ENCODE data around the gene NFIA.

NFIA gene

DNA sequence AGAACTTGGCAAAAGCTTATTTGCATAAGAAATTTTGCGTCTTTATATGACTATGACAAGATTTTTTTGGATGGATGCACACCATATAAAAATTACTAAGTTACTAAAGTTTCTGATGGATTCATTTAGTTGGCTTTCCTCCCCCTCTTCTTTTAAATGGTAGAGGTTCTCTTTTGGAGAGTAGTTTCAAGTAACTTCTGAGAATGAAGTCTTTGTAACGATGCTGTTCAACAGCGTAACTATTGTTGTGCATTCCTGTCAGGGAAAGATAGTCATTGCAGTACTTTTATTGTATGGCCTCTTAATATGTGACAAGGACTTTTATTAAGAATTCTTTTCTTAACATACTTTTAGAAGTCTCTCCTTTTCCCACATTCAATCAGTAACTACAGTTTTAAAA is 16.0 kb downstream of the NFIA start:
- H3K27me3 ChIP-seq (ENCODE audit: control insufficient read depth, insufficient read depth, low read length), result no peaks in the 10 kb centered on the region
- H3K4me2 ChIP-seq (ENCODE audit: low read length), result no peak overlapping the region
- no peak overlapping the region for H3K9ac ChIP-seq (ENCODE audit: low read depth, low read length)
- peaks cover 44% of the 10 kb centered on the region for H3K4me1 ChIP-seq (ENCODE audit: control insufficient read depth, insufficient read depth, low read length)
- no peak overlapping the region for H3K4me3 ChIP-seq (ENCODE audit: low read length)
- no peaks in the 10 kb centered on the region for H3K9me3 ChIP-seq (replicated peaks; ENCODE audit: low read length)
- no peaks in the 10 kb centered on the region for H3K36me3 ChIP-seq (ENCODE audit: insufficient read depth, low read length)

DNA sequence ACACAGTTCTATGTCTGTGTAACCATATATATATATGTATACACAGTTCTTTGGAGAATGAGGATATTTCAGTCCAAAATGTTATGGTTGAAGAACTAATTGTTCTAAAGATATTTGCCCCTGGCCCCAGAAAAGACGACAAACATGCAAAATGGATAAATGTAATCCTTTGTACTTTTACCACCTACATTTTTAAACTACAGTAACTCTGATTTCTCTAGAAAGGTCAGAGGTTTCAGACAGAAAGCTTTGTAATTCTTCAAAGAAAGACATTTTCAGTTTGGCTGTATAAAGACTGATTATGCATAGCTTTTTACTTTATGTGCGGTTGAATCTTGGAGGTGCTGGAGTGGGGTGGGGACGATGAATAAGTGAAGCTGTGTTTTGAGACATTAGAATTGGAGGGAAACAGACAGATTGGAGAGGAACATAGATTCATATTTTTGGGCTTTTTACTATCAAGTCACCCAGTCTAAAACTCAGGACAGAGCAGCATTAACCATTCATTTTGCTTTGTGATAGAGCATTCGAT is 16.6 kb downstream of the NFIA start:
- no peak overlapping the region for H3K4me2 ChIP-seq (ENCODE audit: low read length)
- peaks cover 38% of the 10 kb centered on the region for H3K4me1 ChIP-seq (ENCODE audit: control insufficient read depth, insufficient read depth, low read length)
- no peak overlapping the region for H3K4me3 ChIP-seq (ENCODE audit: low read length)
- H3K9me3 ChIP-seq (replicated peaks; ENCODE audit: low read length), result no peaks in the 10 kb centered on the region
- H3K27me3 ChIP-seq (ENCODE audit: control insufficient read depth, insufficient read depth, low read length), result no peaks in the 10 kb centered on the region
- no peak overlapping the region for H3K9ac ChIP-seq (ENCODE audit: low read depth, low read length)
- H3K36me3 ChIP-seq (ENCODE audit: insufficient read depth, low read length), result no peaks in the 10 kb centered on the region

DNA sequence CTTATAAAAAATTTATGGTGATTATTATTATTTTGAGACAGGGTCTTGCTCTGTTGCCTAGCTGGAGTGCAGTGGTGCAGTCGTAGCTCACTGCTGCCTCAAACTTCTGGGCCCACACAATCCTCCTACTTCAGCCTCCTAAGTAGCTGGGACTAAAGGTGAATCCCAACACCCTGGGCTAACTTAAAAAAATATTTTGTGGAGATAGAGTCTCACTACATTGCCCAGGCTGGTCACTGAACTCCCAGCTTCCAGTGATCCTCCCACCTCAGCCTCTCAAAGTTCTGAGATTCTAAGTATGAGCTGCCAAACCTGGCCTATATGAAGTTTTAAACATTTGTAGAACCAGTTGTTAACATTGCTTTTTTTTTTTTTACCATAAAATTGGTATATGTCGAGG is 18.2 kb downstream of the NFIA start:
- no peak overlapping the region for H3K4me2 ChIP-seq (ENCODE audit: low read length)

DNA sequence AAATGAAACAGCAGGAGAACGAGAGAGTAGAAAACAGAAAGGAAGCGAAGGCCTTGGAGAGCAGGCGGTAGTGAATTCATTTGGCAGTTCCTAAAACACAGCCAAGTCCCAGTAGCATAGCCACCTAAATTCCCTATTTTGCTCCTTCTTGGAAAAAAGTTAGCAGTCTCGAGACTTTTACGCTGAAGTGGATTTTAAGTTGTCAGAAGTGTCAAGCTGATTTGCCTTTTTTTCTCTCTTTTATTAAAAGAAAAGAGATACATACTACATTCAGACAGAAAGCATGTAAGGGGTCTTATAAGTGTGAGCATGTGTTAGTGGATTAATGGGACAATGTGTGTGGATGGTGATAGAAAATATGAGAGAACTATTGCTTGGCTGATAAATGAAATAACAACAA is 19.2 kb downstream of the NFIA start:
- peak overlapping the region; percentile 79 for H3K9ac ChIP-seq (ENCODE audit: low read depth, low read length)
- no peaks in the 10 kb centered on the region for H3K27me3 ChIP-seq (ENCODE audit: control insufficient read depth, insufficient read depth, low read length)
- H3K4me2 ChIP-seq (ENCODE audit: low read length), result peak overlapping the region; percentile 80
- H3K36me3 ChIP-seq (ENCODE audit: insufficient read depth, low read length), result no peaks in the 10 kb centered on the region
- peaks cover 23% of the 10 kb centered on the region for H3K4me1 ChIP-seq (ENCODE audit: control insufficient read depth, insufficient read depth, low read length)
- H3K4me3 ChIP-seq (ENCODE audit: low read length), result peak overlapping the region; percentile 44
- H3K9me3 ChIP-seq (replicated peaks; ENCODE audit: low read length), result no peaks in the 10 kb centered on the region

More for the DNA sequence above, 18.2 kb downstream of the NFIA start:
- Histone ChIP-seq H3K36me3 (ENCODE audit: insufficient read depth, low read length) (no peaks in the 10 kb centered on the region), H3K4me1 (ENCODE audit: control insufficient read depth, insufficient read depth, low read length) (peaks cover 23% of the 10 kb centered on the region), H3K4me3 (ENCODE audit: low read length) (no peak overlapping the region), H3K9me3 (replicated peaks; ENCODE audit: low read length) (no peaks in the 10 kb centered on the region), H3K9ac (ENCODE audit: low read depth, low read length) (no peak overlapping the region), H3K27me3 (ENCODE audit: control insufficient read depth, insufficient read depth, low read length) (no peaks in the 10 kb centered on the region)

DNA sequence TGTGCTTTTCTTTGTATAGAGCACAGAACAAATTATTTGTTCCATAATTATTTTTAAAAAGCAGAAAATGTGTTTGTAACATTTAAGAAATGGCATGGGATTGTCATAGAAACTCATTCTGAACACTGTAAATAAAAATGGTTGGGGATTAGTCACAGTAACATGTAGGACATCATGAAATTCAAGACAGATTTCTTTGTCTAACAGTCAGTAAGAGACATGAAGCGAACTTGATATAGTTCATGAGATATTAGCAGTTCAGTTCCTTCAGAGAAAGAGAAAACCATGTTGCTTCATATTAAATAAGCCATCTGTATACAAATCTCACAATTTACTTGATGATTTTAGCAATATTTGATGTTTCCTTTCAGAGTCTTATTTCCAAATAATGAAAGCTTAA is 19.7 kb downstream of the NFIA start:
- no peaks in the 10 kb centered on the region for H3K9me3 ChIP-seq (replicated peaks; ENCODE audit: low read length)
- H3K27me3 ChIP-seq (ENCODE audit: control insufficient read depth, insufficient read depth, low read length), result no peaks in the 10 kb centered on the region
- peaks cover 21% of the 10 kb centered on the region for H3K4me1 ChIP-seq (ENCODE audit: control insufficient read depth, insufficient read depth, low read length)
- H3K4me2 ChIP-seq (ENCODE audit: low read length), result peak overlapping the region; percentile 80
- peak overlapping the region; percentile 79 for H3K9ac ChIP-seq (ENCODE audit: low read depth, low read length)
- no peaks in the 10 kb centered on the region for H3K36me3 ChIP-seq (ENCODE audit: insufficient read depth, low read length)
- peak overlapping the region; percentile 44 for H3K4me3 ChIP-seq (ENCODE audit: low read length)

DNA sequence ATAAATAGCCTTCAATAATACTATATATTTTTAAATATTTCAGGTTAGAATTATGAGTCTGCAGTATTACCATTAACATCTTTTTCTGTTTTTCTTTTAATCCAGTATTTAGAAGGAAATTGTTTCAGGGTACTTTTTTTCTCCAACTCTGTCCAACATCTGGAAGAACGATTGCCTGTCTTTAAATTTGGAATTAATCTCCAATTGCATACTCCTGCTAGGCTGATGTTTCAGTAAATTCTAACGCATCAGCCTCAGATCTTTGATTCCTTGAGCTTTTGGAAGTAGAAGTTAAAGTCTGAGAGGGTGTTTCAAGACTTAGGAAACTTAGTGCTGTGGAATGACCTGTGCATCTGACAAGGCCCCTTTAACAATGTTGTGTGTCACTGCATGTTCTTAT is 20.3 kb downstream of the NFIA start:
- Histone ChIP-seq H3K36me3 (ENCODE audit: insufficient read depth, low read length) (no peaks in the 10 kb centered on the region), H3K4me3 (ENCODE audit: low read length) (no peak overlapping the region), H3K4me2 (ENCODE audit: low read length) (no peak overlapping the region), H3K4me1 (ENCODE audit: control insufficient read depth, insufficient read depth, low read length) (peaks cover 15% of the 10 kb centered on the region), H3K9me3 (replicated peaks; ENCODE audit: low read length) (no peaks in the 10 kb centered on the region), H3K27me3 (ENCODE audit: control insufficient read depth, insufficient read depth, low read length) (no peaks in the 10 kb centered on the region), H3K9ac (ENCODE audit: low read depth, low read length) (no peak overlapping the region)

DNA sequence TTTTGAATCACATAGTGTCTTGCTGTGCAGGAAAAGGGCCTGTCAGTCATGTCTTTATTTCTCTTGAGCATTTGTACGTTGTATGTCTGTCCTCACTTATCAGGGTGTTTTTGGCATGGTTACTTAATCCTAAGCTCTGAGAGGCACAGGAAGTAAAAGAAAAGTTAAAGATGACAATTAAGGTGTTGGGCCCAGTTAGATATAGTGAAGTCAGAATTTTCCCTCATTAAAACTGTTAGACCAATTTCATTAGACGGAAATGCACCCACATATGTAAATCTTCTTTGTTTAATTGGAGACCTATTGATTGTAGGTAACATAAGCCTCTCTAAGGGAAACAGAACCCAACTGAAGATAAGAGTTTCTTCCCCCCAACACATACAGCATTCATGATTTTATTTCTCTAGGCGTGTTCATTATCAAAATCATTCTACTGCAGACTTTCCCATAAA is 21.9 kb downstream of the NFIA start:
- Histone ChIP-seq H3K36me3 (ENCODE audit: insufficient read depth, low read length) (no peaks in the 10 kb centered on the region), H3K9ac (ENCODE audit: low read depth, low read length) (no peak overlapping the region), H3K9me3 (replicated peaks; ENCODE audit: low read length) (no peaks in the 10 kb centered on the region), H3K4me3 (ENCODE audit: low read length) (no peak overlapping the region), H3K4me2 (ENCODE audit: low read length) (no peak overlapping the region), H3K4me1 (ENCODE audit: control insufficient read depth, insufficient read depth, low read length) (peaks cover 11% of the 10 kb centered on the region), H3K27me3 (ENCODE audit: control insufficient read depth, insufficient read depth, low read length) (no peaks in the 10 kb centered on the region)

DNA sequence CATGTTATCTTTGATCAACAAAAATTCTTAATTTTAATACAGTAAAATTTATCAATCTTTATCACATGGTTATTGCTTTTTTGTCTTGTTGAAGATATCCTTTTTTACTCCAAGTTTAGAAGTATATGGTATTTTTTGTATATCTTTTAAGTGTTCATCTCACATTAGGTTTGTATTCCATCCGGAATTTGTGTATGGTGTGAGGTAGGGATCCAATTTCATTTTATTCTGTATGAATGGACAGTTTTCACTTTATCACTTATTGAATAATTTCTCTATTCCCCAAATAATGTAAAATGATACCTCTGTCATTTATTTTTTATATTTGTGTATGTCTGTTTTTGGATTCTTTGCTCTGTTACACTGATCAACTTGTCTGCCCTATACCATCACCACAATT is 25.3 kb downstream of the NFIA start:
- no peak overlapping the region for H3K4me3 ChIP-seq (ENCODE audit: low read length)
- no peak overlapping the region for H3K4me2 ChIP-seq (ENCODE audit: low read length)
- no peaks in the 10 kb centered on the region for H3K4me1 ChIP-seq (ENCODE audit: control insufficient read depth, insufficient read depth, low read length)

DNA sequence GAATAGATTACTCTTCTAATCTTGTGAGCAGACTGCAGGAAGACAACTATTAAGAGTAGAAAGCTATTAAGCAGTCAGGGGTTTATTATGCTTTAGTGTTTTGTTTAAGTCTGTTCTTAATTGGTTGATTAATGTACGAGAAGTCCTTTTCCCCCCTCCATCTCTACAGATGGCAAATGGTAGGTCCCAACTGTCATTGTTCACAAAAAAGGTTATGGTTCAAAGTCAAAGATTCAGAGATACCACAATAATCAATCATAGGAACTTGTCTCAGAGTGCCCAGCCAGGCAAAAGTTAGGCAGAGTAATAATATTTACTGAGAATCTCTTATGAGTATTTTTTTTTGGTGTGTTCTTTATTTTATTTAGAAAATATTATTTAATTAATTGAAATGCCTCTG is 26.8 kb downstream of the NFIA start:
- H3K4me2 ChIP-seq (ENCODE audit: low read length), result no peak overlapping the region
- H3K4me1 ChIP-seq (ENCODE audit: control insufficient read depth, insufficient read depth, low read length), result no peaks in the 10 kb centered on the region
- no peaks in the 10 kb centered on the region for H3K36me3 ChIP-seq (ENCODE audit: insufficient read depth, low read length)
- H3K9ac ChIP-seq (ENCODE audit: low read depth, low read length), result no peak overlapping the region
- H3K9me3 ChIP-seq (replicated peaks; ENCODE audit: low read length), result no peaks in the 10 kb centered on the region
- no peaks in the 10 kb centered on the region for H3K27me3 ChIP-seq (ENCODE audit: control insufficient read depth, insufficient read depth, low read length)
- H3K4me3 ChIP-seq (ENCODE audit: low read length), result no peak overlapping the region

More for the DNA sequence above, 25.3 kb downstream of the NFIA start:
- Histone ChIP-seq H3K27me3 (ENCODE audit: control insufficient read depth, insufficient read depth, low read length) (no peaks in the 10 kb centered on the region), H3K9me3 (replicated peaks; ENCODE audit: low read length) (no peaks in the 10 kb centered on the region), H3K36me3 (ENCODE audit: insufficient read depth, low read length) (no peaks in the 10 kb centered on the region), H3K9ac (ENCODE audit: low read depth, low read length) (no peak overlapping the region)

DNA sequence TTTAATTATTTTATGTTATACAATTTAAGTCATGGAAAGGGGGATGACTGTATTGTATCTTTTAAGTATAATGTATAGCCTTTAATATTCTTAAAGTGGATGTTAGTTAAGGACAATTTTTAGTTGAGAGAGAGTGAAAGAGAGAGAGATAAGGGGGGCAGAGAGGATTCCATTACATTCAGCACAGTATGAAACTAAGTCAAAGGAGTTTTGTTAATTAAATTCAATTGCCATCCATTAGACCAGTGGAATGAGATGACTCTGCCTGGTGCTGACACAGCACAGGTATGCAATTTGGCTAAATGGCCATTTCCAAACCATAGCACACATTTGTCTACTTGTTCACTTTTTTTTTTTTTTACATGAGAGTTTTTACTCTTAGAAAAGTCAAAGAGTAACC is 27.5 kb downstream of the NFIA start:
- Histone ChIP-seq H3K9ac (ENCODE audit: low read depth, low read length) (no peak overlapping the region), H3K36me3 (ENCODE audit: insufficient read depth, low read length) (no peaks in the 10 kb centered on the region), H3K4me2 (ENCODE audit: low read length) (no peak overlapping the region), H3K4me1 (ENCODE audit: control insufficient read depth, insufficient read depth, low read length) (no peaks in the 10 kb centered on the region), H3K9me3 (replicated peaks; ENCODE audit: low read length) (no peaks in the 10 kb centered on the region), H3K27me3 (ENCODE audit: control insufficient read depth, insufficient read depth, low read length) (no peaks in the 10 kb centered on the region), H3K4me3 (ENCODE audit: low read length) (no peak overlapping the region)

DNA sequence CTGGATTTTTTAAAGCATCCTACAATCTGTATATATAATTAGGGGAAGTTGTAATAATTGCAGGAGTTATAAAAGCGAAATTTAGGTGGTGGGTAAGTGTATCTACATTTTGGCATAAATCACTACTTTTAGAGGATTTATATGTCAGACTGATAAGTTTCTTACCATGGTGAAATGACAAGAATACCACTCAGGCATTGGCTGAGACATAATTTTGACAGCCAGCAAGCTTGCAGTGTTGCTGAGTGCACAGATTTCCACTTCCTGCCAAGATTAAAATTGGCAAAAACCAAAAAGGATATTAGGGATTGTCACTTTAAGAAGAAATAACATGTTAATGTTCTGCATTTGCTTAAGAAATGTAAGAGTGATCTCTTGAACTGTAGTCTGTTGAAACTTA is 28.2 kb downstream of the NFIA start:
- no peaks in the 10 kb centered on the region for H3K36me3 ChIP-seq (ENCODE audit: insufficient read depth, low read length)
- no peaks in the 10 kb centered on the region for H3K4me1 ChIP-seq (ENCODE audit: control insufficient read depth, insufficient read depth, low read length)
- no peak overlapping the region for H3K9ac ChIP-seq (ENCODE audit: low read depth, low read length)
- no peaks in the 10 kb centered on the region for H3K9me3 ChIP-seq (replicated peaks; ENCODE audit: low read length)
- H3K4me3 ChIP-seq (ENCODE audit: low read length), result no peak overlapping the region
- no peak overlapping the region for H3K4me2 ChIP-seq (ENCODE audit: low read length)
- no peaks in the 10 kb centered on the region for H3K27me3 ChIP-seq (ENCODE audit: control insufficient read depth, insufficient read depth, low read length)

DNA sequence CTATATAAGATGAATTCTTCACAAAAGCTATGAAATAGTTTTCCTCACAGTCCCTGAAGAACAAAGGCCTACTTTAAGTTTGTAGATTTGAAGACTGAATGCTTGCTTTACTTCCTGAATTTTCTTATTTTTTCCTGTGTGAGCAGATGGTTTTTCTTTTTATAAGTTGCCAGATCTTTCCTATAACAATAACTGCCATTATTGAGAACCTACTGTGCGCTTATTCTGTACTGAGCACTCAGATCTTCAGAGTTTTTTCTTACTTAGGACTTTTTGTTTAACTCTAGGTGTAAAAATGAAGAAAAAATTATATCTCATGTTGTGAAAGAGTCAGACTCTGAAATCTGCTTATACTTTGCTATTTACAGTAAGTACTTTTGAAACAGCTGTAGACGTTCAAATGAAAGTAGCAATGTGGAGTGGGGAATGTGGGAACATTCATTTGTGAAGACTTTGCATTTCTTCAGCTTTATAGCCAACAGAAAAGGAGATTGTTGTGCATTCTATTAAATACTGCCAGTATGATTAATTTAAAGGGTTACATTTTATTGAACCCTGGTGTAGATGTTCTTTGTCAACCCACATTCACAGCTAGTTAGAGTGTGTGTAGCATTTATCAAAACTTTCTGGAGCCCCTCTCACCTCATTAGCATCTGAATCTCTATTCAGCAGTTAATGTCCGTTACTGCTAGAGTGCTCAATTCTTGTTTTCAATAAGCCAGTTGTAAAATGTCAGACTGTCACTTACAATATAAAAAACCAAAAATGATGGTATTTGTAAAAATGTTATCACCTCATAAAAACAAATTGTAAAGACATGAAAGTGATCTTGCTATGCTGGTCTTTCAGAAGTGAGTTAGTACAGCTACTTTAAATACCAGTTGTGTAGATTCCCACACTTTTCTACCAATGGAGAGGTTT is 29.0 kb downstream of the NFIA start:
- no peak overlapping the region for H3K9ac ChIP-seq (ENCODE audit: low read depth, low read length)
- H3K4me3 ChIP-seq (ENCODE audit: low read length), result no peak overlapping the region
- H3K4me1 ChIP-seq (ENCODE audit: control insufficient read depth, insufficient read depth, low read length), result peaks cover 3% of the 10 kb centered on the region
- no peaks in the 10 kb centered on the region for H3K36me3 ChIP-seq (ENCODE audit: insufficient read depth, low read length)
- no peak overlapping the region for H3K4me2 ChIP-seq (ENCODE audit: low read length)
- no peaks in the 10 kb centered on the region for H3K27me3 ChIP-seq (ENCODE audit: control insufficient read depth, insufficient read depth, low read length)
- H3K9me3 ChIP-seq (replicated peaks; ENCODE audit: low read length), result no peaks in the 10 kb centered on the region

Data from skeletal muscle satellite cell (primary cell).